ENCODE data around the gene SMYD3. TPM values are rescaled to one million over a fixed set of nuclear protein-coding genes. Genes with fewer than 3 reads are reported as not detected.
"Not testable (repeated sequence)": the region's sequence is repeated elsewhere in the genome, so short reads cannot be mapped to it uniquely, and the experiment has no call there.

The SMYD3 gene
- total RNA-seq, 1 experiment from 2014 or later, result 35.1 TPM

DNA sequence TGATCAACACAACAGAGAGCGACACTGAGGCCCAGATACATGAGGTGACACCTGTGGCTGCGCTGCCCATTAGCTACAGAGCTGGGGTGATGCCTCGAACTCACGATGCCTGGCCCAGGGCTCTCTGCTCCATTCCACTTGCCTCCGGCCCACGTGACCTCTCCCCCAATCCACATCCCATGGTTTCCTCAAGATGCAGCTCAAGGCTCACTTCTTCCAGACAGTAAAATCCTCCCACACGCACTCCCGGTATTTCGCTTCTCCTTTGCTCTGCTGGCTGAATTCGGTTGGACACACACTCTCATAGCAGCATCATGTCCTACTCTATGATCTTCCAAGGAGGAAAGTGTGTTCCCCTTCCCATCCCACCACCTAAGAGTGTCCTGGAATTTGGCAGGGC is 679.8 kb downstream of the SMYD3 start:
- H3K4me1 Mint-ChIP-seq (ENCODE audit: low read depth, unreplicated experiment), result peaks cover 13% of the 10 kb centered on the region
- H3K36me3 Mint-ChIP-seq (ENCODE audit: insufficient read depth, unreplicated experiment), result peaks cover 5% of the 10 kb centered on the region
- no TSS peak for BruUV-seq (replicated peaks)
- H3K9me3 Mint-ChIP-seq (ENCODE audit: low read depth, unreplicated experiment), result peaks cover 2% of the 10 kb centered on the region
- no peaks in the 10 kb centered on the region for H3K27me3 Mint-ChIP-seq (ENCODE audit: unreplicated experiment)
- H3K27ac Mint-ChIP-seq (ENCODE audit: unreplicated experiment), result no peak overlapping the region
- TF ChIP-seq, protein P1, sequence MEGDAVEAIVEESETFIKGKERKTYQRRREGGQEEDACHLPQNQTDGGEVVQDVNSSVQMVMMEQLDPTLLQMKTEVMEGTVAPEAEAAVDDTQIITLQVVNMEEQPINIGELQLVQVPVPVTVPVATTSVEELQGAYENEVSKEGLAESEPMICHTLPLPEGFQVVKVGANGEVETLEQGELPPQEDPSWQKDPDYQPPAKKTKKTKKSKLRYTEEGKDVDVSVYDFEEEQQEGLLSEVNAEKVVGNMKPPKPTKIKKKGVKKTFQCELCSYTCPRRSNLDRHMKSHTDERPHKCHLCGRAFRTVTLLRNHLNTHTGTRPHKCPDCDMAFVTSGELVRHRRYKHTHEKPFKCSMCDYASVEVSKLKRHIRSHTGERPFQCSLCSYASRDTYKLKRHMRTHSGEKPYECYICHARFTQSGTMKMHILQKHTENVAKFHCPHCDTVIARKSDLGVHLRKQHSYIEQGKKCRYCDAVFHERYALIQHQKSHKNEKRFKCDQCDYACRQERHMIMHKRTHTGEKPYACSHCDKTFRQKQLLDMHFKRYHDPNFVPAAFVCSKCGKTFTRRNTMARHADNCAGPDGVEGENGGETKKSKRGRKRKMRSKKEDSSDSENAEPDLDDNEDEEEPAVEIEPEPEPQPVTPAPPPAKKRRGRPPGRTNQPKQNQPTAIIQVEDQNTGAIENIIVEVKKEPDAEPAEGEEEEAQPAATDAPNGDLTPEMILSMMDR (IDR thresholded peaks at IDR 0.05; ENCODE audit: unreplicated experiment), result no peak
- intact Hi-C loops (cut with micrococcal nuclease; ENCODE audit: unreplicated experiment), result no loop called here
- no peak for DNase-seq
- H3K4me3 Mint-ChIP-seq (ENCODE audit: low read depth, unreplicated experiment), result no peak overlapping the region
- CTCF ChIA-PET, result no interaction called here

DNA sequence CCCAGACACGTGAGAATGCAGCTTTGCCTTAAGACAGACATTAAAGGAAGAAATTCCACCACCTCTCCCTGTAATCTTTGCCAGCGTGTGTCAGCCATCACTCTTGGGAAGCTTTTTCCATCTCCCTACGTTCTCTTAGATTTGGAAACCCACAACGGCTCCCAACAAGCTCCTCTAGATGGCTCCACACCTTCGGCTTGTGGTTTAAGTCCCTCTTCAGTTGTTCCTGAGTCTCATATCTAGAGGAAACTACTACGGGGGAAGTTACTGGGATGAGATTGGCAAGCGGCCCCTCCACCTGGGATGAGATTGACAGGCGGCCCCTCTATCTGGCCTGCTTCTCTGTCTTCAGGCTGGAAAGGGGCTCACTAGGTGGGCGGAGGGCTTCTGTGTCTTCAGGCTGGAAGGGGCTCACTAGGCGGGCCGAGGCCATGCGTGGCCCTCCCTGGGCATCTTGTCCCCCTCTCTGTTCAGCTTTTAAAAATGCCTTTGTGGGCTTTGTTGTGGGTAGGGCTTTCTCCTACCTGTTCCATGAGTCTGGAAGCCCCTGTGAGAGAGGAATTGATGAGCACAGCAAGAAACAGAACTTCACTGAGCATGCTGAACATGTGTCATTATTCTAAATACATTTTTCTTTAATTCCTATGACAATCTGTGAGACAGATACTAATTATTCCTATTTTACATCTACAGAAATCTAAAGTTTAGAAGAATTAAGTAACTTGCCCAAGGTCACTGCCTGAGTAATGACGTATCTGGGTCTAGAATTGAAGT is 681.8 kb downstream of the SMYD3 start:
- no peaks in the 10 kb centered on the region for H3K27me3 Mint-ChIP-seq (ENCODE audit: unreplicated experiment)
- BruUV-seq (replicated peaks), result no TSS peak
- H3K27ac Mint-ChIP-seq (ENCODE audit: unreplicated experiment), result no peak overlapping the region
- intact Hi-C loops (cut with micrococcal nuclease; ENCODE audit: unreplicated experiment), result no loop called here
- TF ChIP-seq, protein P1 (IDR thresholded peaks at IDR 0.05; ENCODE audit: unreplicated experiment), result no peak
- DNase-seq, result no peak
- peaks cover 5% of the 10 kb centered on the region for H3K36me3 Mint-ChIP-seq (ENCODE audit: insufficient read depth, unreplicated experiment)
- peaks cover 2% of the 10 kb centered on the region for H3K9me3 Mint-ChIP-seq (ENCODE audit: low read depth, unreplicated experiment)
- CTCF ChIA-PET, result no interaction called here
- no peak overlapping the region for H3K4me3 Mint-ChIP-seq (ENCODE audit: low read depth, unreplicated experiment)
- H3K4me1 Mint-ChIP-seq (ENCODE audit: low read depth, unreplicated experiment), result peaks cover 14% of the 10 kb centered on the region

DNA sequence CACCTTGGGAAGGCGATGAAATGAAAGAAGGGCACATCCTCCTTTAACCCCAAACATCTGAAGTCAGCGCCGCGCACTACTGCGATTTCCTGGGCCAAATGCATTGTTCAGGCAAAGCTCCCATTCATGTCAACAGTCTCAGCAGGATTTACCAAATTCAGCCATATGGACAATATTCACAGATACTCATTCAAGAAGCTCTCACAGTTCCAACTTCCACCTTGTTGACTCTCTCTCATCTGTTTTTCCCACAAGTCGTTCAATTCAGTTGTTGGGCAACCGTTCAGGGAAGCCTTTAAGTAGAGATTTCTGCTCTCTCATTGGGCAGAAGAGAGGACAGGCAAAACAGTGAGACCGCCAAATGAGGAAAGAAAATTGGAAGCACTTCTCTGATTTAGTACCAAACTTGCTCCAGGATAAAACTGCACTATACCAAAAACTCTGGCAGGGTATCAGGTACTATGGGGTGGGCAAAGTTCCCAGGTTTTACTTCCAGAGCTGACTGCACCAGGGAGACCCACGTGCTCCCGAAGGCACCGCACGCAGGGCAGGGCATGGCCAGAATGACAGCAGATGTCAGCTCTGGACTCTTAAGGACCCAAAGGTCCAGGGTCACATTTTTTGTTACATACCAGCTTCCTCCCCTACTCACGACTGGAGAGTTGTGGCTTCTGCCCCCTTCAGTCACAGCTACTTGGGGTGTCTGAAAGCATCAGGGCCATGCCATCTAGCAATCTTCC is 683.5 kb downstream of the SMYD3 start:
- peaks cover 14% of the 10 kb centered on the region for H3K4me1 Mint-ChIP-seq (ENCODE audit: low read depth, unreplicated experiment)
- CTCF ChIA-PET, result interaction anchor here (0.9 kb wide), 1 partner anchor 20 kb away, joined by 3 read pairs; no protein-coding TSS in a partner anchor
- TF ChIP-seq, protein P1 (IDR thresholded peaks at IDR 0.05; ENCODE audit: unreplicated experiment), result no peak
- DNase-seq, result no peak
- H3K4me3 Mint-ChIP-seq (ENCODE audit: low read depth, unreplicated experiment), result no peak overlapping the region
- intact Hi-C loops (cut with micrococcal nuclease; ENCODE audit: unreplicated experiment), result no loop called here
- H3K9me3 Mint-ChIP-seq (ENCODE audit: low read depth, unreplicated experiment), result peaks cover 2% of the 10 kb centered on the region
- no peak overlapping the region for H3K27ac Mint-ChIP-seq (ENCODE audit: unreplicated experiment)
- H3K27me3 Mint-ChIP-seq (ENCODE audit: unreplicated experiment), result no peaks in the 10 kb centered on the region
- no TSS peak for BruUV-seq (replicated peaks)
- H3K36me3 Mint-ChIP-seq (ENCODE audit: insufficient read depth, unreplicated experiment), result peaks cover 5% of the 10 kb centered on the region

DNA sequence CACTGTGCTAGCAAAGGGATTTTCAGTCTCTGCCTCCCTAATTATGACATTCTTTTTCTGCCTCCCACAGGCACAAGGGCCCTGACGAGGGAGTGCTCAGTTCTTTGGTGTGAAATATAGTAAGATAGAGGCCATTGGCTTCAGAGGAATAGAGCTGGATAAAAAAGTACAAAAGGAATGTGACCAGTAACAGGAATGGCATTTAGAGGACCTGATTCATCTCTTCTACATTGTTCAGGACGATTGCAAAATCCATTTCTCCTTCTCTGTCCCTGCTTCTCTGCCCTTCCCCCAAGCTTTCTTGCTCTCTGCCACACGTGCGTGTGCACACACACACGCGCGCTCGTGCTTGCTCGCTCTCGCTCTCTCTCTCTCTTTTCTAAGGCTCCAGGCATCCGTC is 684.1 kb downstream of the SMYD3 start:
- Mint-ChIP-seq H3K4me1 (ENCODE audit: low read depth, unreplicated experiment) (peaks cover 14% of the 10 kb centered on the region), H3K27ac (ENCODE audit: unreplicated experiment) (no peak overlapping the region), H3K27me3 (ENCODE audit: unreplicated experiment) (no peaks in the 10 kb centered on the region), H3K36me3 (ENCODE audit: insufficient read depth, unreplicated experiment) (peaks cover 5% of the 10 kb centered on the region), H3K9me3 (ENCODE audit: low read depth, unreplicated experiment) (peaks cover 4% of the 10 kb centered on the region), H3K4me3 (ENCODE audit: low read depth, unreplicated experiment) (no peak overlapping the region)
- CTCF ChIA-PET, result interaction anchor here (0.9 kb wide), 1 partner anchor 21 kb away, joined by 3 read pairs; no protein-coding TSS in a partner anchor
- BruUV-seq (replicated peaks), result no TSS peak
- intact Hi-C loops (cut with micrococcal nuclease; ENCODE audit: unreplicated experiment), result no loop called here
- TF ChIP-seq, protein P1 (IDR thresholded peaks at IDR 0.05; ENCODE audit: unreplicated experiment), result no peak
- DNase-seq, result no peak

DNA sequence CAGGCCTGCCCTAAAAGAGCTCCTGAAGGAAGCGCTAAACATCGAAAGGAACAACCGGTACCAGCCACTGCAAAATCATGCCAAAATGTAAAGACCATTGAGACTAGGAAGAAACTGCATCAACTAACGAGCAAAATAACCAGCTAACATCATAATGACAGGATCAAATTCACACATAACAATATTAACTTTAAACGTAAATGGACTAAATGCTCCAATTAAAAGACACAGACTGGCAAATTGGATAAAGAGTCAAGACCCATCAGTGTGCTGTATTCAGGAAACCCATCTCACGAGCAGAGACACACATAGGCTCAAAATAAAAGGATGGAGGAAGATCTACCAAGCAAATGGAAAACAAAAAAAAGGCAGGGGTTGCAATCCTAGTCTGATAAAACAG is 688.7 kb downstream of the SMYD3 start:
- H3K27ac Mint-ChIP-seq (ENCODE audit: unreplicated experiment); H3K36me3 Mint-ChIP-seq (ENCODE audit: insufficient read depth, unreplicated experiment); DNase-seq; BruUV-seq (replicated peaks); H3K4me3 Mint-ChIP-seq (ENCODE audit: low read depth, unreplicated experiment); H3K9me3 Mint-ChIP-seq (ENCODE audit: low read depth, unreplicated experiment); H3K27me3 Mint-ChIP-seq (ENCODE audit: unreplicated experiment); intact Hi-C loops (cut with micrococcal nuclease; ENCODE audit: unreplicated experiment); CTCF ChIA-PET: not testable (repeated sequence)
- H3K4me1 Mint-ChIP-seq (ENCODE audit: low read depth, unreplicated experiment), result peaks cover 11% of the 10 kb centered on the region

DNA sequence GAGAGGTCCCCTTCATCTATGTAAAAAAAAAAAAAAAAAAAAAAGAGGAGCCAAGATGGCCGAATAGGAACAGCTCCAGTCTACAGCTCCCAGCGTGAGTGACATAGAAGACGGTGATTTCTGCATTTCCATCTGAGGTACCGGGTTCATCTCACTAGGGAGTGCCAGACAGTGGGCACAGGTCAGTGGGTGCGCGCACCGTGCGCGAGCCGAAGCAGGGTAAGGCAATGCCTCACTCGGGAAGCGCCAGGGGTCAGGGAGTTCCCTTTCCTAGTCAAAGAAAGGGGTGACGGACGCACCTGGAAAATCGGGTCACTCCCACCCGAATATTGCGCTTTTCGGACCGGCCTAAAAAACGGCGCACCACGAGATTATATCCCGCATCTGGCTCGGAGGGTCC is 690.6 kb downstream of the SMYD3 start:
- H3K36me3 Mint-ChIP-seq (ENCODE audit: insufficient read depth, unreplicated experiment); DNase-seq; H3K27ac Mint-ChIP-seq (ENCODE audit: unreplicated experiment); H3K9me3 Mint-ChIP-seq (ENCODE audit: low read depth, unreplicated experiment); H3K27me3 Mint-ChIP-seq (ENCODE audit: unreplicated experiment); BruUV-seq (replicated peaks); H3K4me1 Mint-ChIP-seq (ENCODE audit: low read depth, unreplicated experiment); H3K4me3 Mint-ChIP-seq (ENCODE audit: low read depth, unreplicated experiment); intact Hi-C loops (cut with micrococcal nuclease; ENCODE audit: unreplicated experiment): not testable (repeated sequence)
- CTCF ChIA-PET, result interaction anchor here (0.6 kb wide), 1 partner anchor 129 kb away, joined by 3 read pairs; no protein-coding TSS in a partner anchor
